NCI-H2196 (cell line): ENCODE results near the gene LDB3.

Experiments used
- DNase-seq: peaks from one replicate; lab custom pipeline; 2025; ENCODE audit not compliant: unreplicated experiment; lab: John Stamatoyannopoulos, UW

Gene LDB3

GRCh38 chr10:86684331-86685097 is 16.2 kb downstream of the LDB3 start:
- peak; percentile 18 for DNase-seq

- DNase-seq, result no peak
Observed at GRCh38 chr10:86685416-86685815, 17.1 kb downstream of the LDB3 start.

- DNase-seq, result no peak
Observed at GRCh38 chr10:86685893-86686632, 17.8 kb downstream of the LDB3 start.

GRCh38 chr10:86686972-86687371 is 18.7 kb downstream of the LDB3 start:
- DNase-seq, result no peak

- no peak for DNase-seq
Observed at GRCh38 chr10:86687750-86688149, 19.4 kb downstream of the LDB3 start.

GRCh38 chr10:86688398-86688921 is 20.1 kb downstream of the LDB3 start:
- peak; percentile 14 for DNase-seq

GRCh38 chr10:86689146-86689545 is 20.8 kb downstream of the LDB3 start:
- DNase-seq, result no peak

- DNase-seq, result no peak
Observed at GRCh38 chr10:86690231-86690630, 21.9 kb downstream of the LDB3 start.

- DNase-seq, result no peak
Observed at GRCh38 chr10:86690657-86691084, 22.4 kb downstream of the LDB3 start.

- DNase-seq, result no peak
Observed at GRCh38 chr10:86691333-86692022, 23.2 kb downstream of the LDB3 start.

GRCh38 chr10:86692023-86692514 is 23.8 kb downstream of the LDB3 start:
- DNase-seq, result no peak

GRCh38 chr10:86692664-86693063 is 24.4 kb downstream of the LDB3 start:
- no peak for DNase-seq

GRCh38 chr10:86693275-86693674 is 25.0 kb downstream of the LDB3 start:
- no peak for DNase-seq

- DNase-seq, result no peak
Observed at GRCh38 chr10:86693721-86694369, 25.5 kb downstream of the LDB3 start.

GRCh38 chr10:86698207-86698940 is 30.1 kb downstream of the LDB3 start:
- no peak for DNase-seq

- DNase-seq, result no peak
Observed at GRCh38 chr10:86699125-86699524, 30.8 kb downstream of the LDB3 start.

GRCh38 chr10:86699541-86699940 is 31.2 kb downstream of the LDB3 start:
- DNase-seq, result no peak

- DNase-seq, result no peak
Observed at GRCh38 chr10:86699991-86700840, 31.9 kb downstream of the LDB3 start.
